Activated effector memory CD4-positive, alpha-beta T cell treated with Interleukin-2 at 50 U/mL for 16 hours (primary cell): Measurements from ENCODE around the gene PITX1.

ENCODE experiments used
- DNase-seq: peaks from one replicate; pipeline ENCODE4 v3.0.0-alpha.2; 2020

PITX1 gene

DNA sequence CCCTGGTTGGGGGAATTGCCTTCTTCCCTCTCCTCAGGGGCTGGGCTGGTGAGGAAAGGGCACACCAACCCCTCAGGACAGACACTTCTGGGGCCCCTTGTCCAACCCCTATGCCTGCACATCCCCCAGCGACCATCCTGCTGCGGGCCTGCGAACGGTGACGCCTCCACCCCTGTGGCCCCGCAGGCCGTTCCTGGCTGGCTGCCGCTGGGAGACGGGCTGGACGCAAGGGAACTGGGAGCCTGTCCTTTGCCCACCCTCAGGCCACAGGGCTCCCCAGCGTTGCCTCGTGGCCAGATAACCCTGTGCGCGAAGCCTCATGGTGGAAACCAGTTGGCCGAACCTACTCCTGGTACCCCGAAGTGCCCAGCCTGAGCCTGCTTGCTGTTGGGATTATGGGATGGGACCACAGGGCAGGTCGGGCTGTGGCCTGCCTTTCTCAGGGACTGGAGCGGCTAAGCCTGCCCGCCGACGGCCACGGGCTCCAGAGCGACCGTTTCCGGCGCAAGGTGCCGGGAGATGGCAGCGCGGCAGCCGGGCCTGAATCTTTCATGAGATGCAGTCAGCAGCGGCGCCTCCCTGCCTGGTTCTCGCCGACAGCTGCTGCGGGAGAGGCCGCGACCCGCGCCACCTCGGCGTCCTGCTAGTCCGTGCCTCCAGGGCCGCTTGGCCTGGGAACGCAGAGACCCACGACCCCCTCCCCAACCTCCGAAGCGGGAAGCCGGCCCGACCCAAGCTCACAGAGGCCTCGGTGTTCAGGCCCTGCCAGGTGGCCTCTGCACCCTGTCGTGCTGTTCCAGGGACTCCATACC lies 6.5 kb upstream of the PITX1 start:
- DNase-seq = no peak

DNA sequence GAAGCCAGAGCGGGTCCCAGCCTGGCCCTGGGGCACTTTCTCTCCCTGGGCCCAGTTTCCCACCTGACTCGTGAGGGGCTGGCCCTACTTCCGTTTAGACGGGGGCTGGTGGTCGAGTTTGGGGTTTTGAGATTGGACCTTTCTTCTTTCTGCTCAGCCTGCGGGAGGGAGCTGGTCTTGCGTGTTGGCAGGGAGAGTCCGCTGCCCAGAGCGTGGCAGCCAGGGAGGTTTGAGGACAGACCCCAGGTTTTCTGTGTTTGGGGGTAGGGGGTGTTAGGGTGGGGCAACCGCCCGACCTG lies 6.0 kb upstream of the PITX1 start:
- DNase-seq = no peak

DNA sequence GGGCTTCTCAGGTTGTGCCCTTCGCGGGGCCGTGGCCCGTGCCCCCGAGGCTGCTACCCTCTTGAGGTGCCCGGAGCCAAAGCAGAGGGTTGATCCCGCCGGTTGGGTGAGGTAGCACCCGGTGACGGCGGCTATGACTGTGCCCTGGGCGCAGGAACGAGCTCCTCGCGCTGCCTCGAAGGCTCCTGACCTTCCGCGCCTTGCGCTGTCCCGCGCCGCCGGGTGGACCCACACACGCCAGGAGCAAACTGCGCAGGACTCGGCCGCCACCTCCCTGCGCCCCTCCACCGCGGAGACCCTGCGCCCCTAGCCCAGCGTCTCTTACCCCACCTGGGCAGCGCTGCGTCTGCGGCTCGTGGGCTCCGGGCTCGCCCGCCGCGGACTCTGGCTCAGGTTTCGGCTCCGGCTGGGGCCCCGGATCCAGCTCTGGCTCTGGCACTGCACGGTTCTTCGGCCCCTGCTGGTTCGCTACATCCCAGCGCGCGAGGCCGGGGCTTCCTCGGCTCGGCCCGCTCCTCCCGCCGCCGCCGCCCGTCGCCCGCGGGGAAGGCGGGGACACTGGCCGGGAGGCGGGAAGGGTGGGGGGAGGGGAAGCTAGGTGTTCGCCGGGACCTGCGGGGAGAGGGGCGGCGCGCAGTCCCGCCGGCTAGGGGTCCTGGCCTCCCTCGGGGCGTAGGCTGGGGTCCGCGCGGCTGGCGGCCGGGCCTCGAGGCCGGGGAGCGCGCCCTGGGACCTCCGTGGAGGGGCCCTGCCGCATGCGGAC lies 5.4 kb upstream of the PITX1 start:
- DNase-seq = no peak

DNA sequence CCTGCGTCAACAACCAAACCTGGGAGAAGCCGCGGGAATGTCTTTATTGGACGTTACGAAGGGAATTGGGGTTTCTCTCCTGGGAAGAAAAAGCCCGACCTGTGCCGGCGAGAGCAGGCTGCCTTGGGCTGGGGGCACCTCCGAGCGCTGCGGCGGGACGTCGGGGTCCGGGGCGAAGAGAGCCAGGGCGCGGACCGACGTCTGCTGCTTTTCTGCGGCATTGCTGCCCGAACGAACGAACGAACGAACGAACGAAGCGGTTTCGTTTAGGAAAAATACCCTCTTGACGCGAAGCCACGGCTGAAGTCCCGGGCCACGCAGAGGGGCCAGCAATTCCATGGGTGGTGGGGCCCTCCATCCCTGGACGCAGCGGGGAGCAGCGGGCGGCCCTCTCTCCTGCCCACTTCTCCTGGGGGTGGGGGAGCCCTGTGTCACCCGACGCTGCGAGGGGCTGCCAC lies 4.8 kb upstream of the PITX1 start:
- no peak for DNase-seq

DNA sequence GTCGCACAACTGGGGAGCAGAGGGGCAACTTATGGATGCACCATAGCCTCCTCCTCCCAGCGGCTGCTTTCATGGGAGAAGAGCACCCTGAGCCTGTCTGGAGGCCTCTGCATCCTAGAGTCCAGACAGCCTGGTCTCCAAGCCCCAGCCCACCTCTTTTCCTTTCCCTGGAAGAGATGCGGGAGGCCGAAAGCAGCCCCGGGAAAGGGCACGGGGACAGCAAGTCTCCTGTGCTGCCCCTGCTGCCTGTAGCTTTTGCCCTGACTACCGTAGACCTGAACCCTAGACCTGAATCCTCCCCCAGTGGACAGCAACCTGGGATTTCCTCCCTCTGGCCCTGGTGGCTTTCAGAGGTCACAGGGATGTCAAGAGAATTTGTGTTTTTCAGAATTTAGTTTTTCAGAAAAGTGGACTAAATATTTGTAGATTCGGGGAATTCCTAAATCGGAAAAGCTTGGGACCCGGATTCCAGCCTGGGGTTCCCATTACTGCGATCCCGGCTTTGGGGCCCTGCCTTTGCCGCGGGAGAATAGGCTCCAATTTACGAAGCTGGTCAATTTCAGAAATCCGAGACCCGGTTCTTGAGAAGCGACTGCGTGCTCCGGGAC lies 4.3 kb upstream of the PITX1 start:
- DNase-seq = no peak

DNA sequence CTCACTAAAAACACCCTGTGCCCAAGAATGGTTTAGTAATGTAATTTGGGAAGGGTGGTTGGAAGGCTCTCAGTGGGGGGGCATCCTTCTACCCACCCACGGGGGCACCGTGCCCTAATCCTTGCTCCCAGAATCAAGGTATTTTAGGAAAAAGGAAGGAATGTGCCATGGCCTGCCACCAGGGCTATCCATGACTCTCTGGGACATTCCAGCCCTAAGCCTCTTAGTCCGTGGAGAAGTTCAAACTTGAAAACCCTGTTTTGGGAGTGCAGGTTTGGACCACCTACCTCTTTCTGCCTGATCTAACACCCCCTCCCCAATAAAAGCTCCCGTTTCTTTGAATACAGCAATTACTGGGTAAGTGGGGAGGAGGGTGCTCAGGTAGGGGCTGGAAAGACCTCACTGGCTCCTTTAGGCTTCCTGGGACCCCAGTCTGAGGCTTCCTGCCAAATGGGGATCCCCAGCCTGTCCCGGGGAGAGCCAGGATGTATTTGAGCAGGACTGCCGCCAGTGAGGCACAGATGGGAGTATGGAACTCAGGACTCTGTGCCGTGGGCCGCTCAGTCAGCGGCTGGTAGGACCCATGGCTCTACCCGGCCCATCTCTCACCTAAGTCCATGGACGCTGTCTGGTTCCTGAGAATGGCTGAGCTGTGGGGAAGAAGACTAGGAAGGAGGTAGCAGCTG lies 3.6 kb upstream of the PITX1 start:
- DNase-seq = no peak

DNA sequence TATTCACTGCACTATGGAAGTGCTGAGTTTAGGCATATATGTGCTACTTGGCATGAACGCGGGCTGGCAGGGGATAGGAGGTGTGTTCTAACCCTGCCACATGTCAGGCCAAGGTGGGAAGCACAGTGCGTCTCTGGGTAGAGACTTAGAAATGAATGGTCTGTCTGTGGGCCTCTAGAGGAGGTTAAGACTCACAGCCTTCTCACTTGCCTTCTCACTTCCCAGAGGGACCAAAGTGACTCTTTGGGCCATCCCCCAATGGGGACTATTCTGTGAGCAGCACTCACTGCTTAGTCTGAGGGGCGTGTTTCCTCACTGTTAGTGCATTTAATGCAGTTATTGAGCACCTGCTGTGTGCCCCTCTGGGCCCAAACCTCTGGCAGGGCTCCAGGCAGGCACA lies 2.4 kb upstream of the PITX1 start:
- no peak for DNase-seq

DNA sequence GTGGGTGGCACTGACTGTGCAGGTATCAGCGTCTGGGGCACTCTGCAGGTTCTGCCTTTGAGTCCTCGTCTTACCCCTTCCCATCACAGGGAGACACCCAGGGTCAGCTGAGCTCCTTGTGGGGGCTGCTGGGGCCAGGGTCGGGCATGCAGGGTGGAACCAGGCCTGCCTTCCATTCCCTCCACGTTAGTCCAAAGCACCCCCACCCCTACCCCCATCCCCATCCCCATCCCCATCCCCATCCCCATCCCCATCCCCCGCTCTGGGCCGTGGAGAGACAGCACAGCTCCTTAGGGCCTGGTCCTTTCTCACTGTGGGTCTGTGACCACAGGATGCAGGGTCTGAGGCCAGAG lies 1.6 kb upstream of the PITX1 start:
- DNase-seq = no peak

DNA sequence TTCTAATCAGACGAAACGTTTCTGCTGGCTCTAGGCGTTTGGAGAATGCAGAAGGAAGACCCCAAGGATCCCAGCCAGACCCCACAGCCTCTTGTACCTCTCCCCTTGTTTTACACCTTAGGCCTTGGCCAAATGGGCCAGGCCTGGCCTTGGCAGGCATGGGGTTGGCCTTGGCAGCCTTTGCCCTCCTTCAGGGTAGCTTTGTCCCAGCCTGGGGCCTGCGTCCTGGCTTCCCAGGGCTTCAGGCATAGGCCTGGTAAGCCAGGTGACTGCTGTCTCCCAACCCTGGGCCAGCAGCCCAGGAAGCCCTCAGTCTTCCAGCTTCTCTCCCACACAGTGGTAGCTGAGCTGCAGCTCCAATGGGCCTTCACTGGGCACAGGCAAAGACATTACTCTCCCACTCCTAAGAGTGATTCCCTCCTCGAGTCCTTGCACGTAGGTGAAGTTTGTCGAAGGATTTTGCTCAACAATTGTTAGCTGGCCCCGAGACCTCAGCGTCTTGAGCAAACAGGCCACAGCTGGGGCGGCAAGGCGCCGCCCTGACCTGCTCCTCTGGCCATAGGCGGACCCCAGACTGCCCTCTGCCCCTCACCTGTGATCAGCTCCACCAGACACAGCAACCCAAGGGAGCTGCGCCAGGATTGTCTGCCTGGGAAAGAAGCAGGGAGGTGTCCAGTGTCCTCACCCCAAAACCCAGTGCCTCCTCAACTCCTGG lies 1.1 kb upstream of the PITX1 start:
- no peak for DNase-seq

DNA sequence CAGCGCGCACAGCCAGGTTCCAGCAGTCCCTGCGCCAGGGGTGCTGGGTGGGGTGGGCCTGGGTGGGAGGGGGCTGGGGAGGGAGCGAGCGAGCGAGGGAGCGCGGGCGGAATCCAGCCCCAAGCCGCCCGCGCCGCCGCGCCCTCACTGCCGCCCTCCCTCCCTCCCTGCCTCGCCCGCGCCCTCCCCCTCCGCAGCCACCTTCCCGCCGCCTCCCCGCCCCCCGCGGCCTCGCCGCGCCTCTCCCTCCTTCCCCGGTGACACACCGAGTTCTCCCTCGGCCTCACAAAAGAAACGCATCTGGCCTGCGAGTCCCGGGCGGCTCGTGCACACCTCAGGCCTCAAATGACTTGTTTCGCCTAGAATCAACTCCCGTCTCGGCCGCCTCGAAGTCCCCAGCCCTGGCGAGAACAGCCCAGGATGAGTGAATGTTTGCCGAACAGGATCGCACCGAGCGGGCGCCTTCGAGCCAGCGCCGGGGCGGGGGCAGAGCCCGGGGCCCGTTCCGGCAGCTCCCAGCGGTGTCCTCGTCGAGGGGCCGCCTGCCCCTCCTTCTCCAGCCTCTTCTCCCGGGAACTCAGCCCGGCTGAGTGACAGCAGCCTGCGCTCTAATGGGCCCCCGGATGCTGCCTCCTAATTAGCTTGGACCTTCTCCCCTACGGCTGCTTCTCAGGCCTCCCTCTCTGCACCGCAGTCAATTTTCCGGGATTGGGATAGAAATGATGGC lies 371 bp upstream of the PITX1 start:
- DNase-seq = no peak

DNA sequence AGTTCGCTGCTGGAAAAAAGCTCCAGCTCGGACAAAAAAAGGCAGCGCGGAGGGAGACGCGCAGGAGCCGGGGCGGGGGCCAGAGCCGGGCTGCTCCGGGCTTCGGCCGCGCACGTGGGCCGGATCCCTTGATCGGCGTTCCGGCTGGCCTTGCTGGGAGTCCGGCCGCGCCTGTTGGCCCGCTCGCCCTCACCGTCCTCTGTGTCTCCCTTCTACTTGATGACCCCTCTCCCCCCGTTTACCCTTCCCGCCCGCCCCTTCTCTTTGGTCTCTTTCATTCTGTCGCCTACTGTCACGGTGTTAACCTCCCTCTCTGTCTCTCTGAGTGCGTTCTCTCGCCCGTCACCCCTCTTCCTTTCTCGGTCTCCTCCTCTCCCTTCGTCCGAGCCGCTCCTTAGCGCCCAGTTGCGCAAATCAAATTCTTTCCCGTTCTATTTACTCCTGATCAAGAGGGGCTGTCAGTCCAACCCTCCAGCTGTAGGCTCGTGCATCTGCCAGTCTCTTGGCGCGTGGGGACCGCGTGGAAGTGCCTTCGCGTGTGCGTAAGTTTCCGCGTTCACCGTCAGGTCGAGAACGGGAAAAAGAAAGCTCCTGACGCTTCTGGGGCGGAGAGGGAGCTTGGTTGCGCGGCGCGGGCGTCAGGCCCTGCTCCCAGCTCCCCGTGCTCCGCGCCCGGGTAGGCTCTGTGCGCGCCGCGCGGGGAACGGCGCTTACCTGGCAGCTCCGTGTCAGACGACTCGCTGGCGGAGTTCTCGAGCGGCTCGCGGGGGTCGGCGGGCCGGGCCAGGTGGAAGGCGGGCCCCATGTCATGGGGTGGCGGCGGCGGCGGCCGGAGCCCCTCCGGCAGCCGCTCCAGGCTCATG lies 798 bp downstream of the PITX1 start:
- no peak for DNase-seq

DNA sequence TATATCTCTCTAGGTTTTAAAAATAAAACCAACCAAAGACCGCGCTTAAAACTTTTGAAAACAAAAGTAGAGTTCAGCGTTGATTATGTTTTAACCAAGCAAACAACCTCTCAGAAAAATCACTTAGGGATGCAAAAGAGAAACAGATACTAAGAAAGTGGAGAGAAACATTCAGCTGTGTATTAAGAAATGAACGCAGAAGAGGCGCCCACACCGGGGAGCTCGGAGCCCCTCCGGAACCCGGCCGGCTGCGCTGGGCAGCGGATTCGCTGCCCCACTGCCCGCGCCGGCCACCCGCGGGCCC lies 1.4 kb downstream of the PITX1 start:
- DNase-seq = no peak

DNA sequence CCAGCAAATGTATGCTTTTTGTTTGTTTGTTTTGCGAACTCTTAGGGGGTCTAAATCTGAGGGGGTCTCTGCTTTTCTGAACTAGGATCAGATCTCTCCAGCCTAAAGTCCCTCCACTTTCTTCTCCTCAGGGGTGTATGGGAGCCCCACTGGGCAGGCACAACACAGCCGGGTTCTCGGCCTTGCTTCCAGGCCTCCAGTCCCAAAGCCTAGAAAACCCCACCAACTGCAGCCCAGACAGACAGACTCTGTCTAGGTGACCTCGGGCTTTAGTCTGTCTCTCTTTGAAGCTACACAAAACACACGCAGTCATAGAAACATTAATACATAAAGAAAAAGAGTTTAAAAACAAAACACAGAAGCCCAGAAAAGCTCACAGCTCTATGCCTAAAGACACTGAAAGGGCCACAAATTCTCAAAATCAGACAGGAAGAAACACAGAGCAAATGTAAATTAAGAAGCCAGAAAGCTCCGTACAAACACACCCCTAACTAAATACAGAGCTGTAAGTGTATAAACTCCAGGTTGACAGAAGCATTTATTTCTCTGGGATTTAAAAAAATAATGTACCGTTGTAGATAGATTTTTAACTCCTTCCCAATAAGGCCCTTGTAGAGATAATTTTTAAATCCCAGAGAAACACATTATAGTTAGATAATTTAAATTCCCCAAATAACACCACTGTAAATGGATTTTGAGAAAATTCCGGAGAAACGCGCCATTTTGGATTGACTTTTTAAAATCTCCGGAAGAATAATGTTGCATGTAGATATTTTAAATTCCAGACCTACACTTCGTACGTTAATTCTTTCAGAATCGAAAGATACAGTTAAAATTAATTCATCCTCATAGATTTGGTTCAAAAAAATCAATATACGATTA lies 2.0 kb downstream of the PITX1 start:
- DNase-seq = no peak

DNA sequence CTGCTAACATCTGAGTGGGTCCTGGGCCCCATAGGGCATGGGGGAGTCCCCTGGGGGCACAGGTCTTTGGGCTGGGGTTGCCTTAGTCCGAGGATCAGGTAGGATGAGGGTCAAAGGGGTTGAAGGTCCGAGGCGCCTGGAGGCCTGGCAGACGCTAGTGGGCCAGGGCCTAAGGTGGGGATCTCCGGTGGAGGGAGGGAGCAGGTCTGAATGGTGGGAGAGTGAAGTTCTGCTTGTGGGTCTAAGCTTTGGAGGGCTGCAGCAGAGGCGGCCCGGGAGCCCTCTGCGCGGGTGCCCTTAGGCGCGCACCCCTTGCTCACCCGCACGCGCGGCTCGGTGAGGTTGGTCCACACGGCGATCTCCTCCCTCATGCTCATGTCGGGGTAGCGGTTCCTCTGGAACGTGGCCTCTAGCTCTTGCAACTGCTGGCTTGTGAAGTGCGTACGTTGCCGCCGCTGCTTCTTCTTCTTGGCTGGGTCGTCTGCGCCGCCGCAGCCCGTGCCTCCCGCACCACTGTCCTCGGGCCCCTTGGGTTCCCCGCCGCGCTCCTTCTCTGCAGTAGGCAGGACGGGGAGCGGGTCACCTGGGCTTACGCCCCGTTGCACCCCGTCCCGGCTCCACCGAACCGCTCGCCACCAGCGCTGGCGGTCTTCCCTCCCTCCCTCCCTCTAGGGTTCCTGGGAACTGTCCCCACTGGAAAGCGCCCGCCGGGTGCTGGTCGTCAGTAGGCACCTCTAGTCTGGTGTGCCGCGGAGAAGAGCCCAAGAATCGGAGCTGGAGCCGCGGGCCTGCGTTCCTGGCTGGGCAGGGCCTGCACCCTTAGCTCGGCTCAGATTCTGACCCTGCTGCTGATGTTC lies 2.8 kb downstream of the PITX1 start:
- no peak for DNase-seq

DNA sequence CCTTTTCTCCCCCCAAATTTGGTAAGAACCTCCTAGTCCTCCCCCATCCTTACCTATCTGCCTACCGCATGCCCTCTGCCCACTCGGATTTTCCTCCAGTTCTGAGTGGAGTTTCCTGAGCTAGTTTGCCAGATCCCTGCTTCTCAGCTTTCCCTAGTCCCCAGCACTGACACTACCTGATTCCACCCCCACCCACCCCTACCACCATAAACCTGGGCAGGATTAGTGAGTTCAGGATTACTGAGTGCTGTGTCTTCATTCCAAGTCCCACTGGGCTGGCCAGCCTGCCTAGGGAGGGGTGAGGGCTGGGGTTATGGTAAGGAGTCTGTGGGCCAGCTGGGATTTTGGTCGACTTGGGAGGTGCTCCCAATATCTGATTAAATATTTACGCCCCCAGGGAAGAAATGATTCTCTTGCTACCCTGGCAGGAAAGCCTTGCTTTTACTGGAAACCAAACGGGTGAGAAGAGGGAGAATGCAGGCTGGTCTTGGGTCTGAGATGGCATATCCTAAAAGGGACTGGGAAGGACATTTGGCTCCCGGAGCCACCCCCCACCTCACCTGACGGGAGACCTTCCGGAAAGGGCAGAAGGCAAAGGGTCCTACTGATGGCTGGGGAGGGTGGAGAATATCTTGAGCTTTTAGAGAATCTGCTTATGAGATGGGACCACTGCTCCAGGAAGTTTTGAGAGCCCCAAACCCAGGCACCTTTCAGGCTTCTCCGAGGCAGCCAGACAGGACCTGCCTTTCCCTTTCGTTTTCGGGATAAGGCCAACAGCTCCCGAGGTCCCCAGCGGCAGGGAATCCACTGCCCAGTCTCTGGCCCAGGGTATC lies 3.7 kb downstream of the PITX1 start:
- DNase-seq = no peak

DNA sequence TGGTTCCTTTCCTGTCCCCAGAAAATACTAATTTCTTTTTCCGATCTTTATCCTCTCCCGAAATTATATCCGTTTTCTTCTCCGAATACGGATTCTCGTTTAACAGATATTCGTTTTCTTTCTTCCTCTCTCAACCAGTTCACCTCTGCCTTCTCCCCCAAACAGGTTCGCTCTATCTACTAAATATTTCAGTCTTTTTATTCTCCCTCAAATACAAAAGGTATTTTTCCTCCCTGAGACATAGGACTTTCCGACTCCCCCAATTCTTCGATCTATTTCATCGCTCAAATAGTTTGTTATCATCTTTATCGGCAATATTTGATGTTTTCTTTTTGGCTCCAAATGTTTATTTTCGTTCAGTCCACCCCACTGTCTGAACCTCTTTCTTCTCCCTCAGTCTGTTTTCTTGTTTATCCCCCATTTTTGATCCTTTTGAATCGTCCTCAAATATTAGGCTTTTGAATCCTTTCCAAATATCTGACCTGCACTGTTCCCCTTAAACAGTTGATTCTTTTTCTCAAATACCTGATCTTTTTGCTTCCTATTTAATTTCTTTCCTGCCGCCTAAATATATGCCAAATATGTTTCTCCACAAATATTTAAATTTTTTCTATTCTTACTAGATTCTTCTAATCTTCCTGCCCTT lies 4.4 kb downstream of the PITX1 start:
- DNase-seq = no peak

DNA sequence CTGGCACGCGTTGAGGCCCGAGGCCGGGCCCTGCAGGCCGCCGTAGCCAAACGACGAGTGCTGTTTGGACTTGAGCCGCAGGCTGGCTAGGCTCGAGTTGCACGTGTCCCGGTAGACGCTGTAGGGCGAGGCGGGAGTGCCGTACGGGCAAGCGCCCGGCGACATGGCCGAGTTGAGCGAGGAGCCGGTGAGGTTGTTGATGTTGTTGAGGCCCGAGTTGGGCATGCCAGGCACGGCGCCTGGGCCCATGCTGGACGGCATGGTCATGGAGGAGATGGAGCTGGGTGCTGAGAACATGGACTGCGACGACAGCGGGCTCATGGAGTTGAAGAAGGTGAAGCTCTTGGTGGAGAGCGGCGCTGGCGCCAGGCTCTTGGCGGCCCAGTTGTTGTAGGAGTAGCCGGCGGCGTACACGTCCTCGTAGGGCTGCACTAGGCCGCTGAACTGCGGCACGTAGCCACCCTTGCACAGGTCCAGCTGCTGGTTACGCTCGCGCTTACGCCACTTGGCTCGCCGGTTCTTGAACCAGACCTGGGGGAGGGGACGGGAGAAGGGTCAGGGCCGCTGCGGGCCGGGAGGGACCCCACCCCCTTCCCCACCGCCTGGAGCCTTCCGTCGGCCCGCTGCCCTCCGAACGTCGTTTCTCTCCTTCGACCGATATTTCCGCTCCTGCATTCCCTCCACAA lies 5.1 kb downstream of the PITX1 start:
- no peak for DNase-seq
